Testis (tissue), 2 donors: ENCODE measurements around the gene TF.

Source experiments
- CTCF ChIP-seq, 3 experiments: fragments of 450-650 bp in 2 of 3; fragments of 200-600 bp in 1 of 3; sonication (generic) in 1 of 3; IDR thresholded peaks; one replicate each; pipeline ENCODE4 v1.5.1; 2016 to 2019; ENCODE audit warnings: antibody characterized with exemption in 3 of 3, mild to moderate bottlenecking in 2 of 3, moderate library complexity in 1 of 3
- POLR2A ChIP-seq: fragments of 450-650 bp; IDR thresholded peaks from one replicate; pipeline ENCODE4 v1.6.1; 2017; ENCODE audit warnings: antibody characterized with exemption, mild to moderate bottlenecking, moderate library complexity

- no peak for TF ChIP-seq POLR2A
- no peak for TF ChIP-seq CTCF (IDR thresholded peaks at IDR 0.05)
Observed at GRCh38 chr3:133803469-133803868, 57.3 kb downstream of the TF start.
